CD14-positive monocyte (primary cell): Measurements from ENCODE around the gene GNB3. TPM values are rescaled to one million over a fixed set of nuclear protein-coding genes. Genes with fewer than 3 reads are reported as not detected.
A peak's percentile ranks its signal among the peaks of the same experiment; 100 is the strongest.
"Not testable (repeated sequence)": the region's sequence is repeated elsewhere in the genome, so short reads cannot be mapped to it uniquely, and the experiment has no call there.

Source experiments
- DNase-seq, 3 donors: peaks; one replicate each; pipeline ENCODE4 v3.0.0-alpha.2; 2011 to 2022
- H2AFZ ChIP-seq: 2 replicates; pipeline ENCODE4 v1.6.0; 2012; ENCODE audit warnings: mild to moderate bottlenecking, low read depth, low read length, inconsistent platforms; ENCODE audit not compliant: insufficient read depth, poor library complexity, severe bottlenecking
- H3K27ac ChIP-seq, 2 donors: 1 replicate in 1 of 2; 2 replicates in 1 of 2; pipeline ENCODE4 v1.5.1; 2012 to 2013; ENCODE audit warnings: low read length in 2 of 2, control low read depth in 1 of 2, inconsistent platforms in 1 of 2, low read depth in 1 of 2, mild to moderate bottlenecking in 1 of 2
- H3K27me3 ChIP-seq, 2 donors: one replicate each; pipeline versions ENCODE4 v1.6.0 to v1.6.1; 2011 to 2013; ENCODE audit warnings: low read length in 2 of 2; ENCODE audit not compliant: control insufficient read depth in 2 of 2, insufficient read depth in 2 of 2
- H3K36me3 ChIP-seq, 2 donors: replicated peaks in 1 of 2; 1 replicate in 1 of 2; 2 replicates in 1 of 2; pipeline versions ENCODE4 v1.5.1 to v1.6.1; 2012 to 2013; ENCODE audit warnings: low read length in 2 of 2, control low read depth in 1 of 2, inconsistent platforms in 1 of 2, mild to moderate bottlenecking in 1 of 2; ENCODE audit not compliant: insufficient read depth in 2 of 2, control insufficient read depth in 1 of 2
- H3K4me1 ChIP-seq, 2 donors: 1 replicate in 1 of 2; 2 replicates in 1 of 2; pipeline versions ENCODE4 v1.5.1 to v1.6.1; 2012 to 2013; ENCODE audit warnings: low read length in 2 of 2, control low read depth in 1 of 2, inconsistent platforms in 1 of 2, mild to moderate bottlenecking in 1 of 2, moderate library complexity in 1 of 2; ENCODE audit not compliant: insufficient read depth in 2 of 2, control insufficient read depth in 1 of 2
- H3K4me2 ChIP-seq: replicated peaks from 2 replicates; pipeline ENCODE3; 2012; ENCODE audit warnings: low read length, moderate library complexity, mild to moderate bottlenecking; ENCODE audit not compliant: poor library complexity, severe bottlenecking; ENCODE audit errors: extremely low read depth
- H3K4me3 ChIP-seq, 3 experiments: fragments of 200-600 bp in 1 of 3; sonication (generic) in 1 of 3; replicated peaks in 1 of 3; 1 replicate in 2 of 3; 2 replicates in 1 of 3; pipeline ENCODE4 v1.5.1; 2011 to 2013; ENCODE audit warnings: low read length in 3 of 3, mild to moderate bottlenecking in 3 of 3, control low read depth in 2 of 3, low read depth in 2 of 3, inconsistent platforms in 1 of 3, moderate library complexity in 1 of 3
- H3K79me2 ChIP-seq: 2 replicates; pipeline ENCODE4 v1.6.0; 2012; ENCODE audit warnings: mild to moderate bottlenecking, control low read depth, inconsistent platforms, low read length, moderate library complexity; ENCODE audit not compliant: insufficient read depth
- H3K9ac ChIP-seq: 2 replicates; pipeline ENCODE4 v1.6.0; 2017; ENCODE audit warnings: low read length, mild to moderate bottlenecking; ENCODE audit not compliant: insufficient read depth, poor library complexity, severe bottlenecking
- H3K9me3 ChIP-seq, 2 donors: replicated peaks in 1 of 2; 1 replicate in 1 of 2; 2 replicates in 1 of 2; pipeline versions ENCODE4 v1.5.1 to v1.6.1; 2012 to 2013; ENCODE audit warnings: low read length in 2 of 2, control low read depth in 1 of 2; ENCODE audit not compliant: control insufficient read depth in 1 of 2, insufficient read depth in 1 of 2
- H4K20me1 ChIP-seq: 2 replicates; pipeline ENCODE4 v1.6.0; 2012; ENCODE audit warnings: mild to moderate bottlenecking, low read length, control low read depth, moderate library complexity; ENCODE audit not compliant: insufficient read depth
- H3K27ac Mint-ChIP-seq, 7 donors: one replicate each; pipeline ENCODE4 v1.8.0; 2020; ENCODE audit warnings: mild to moderate bottlenecking in 7 of 7, mixed read lengths in 7 of 7, moderate library complexity in 6 of 7, inconsistent platforms in 2 of 7
- H3K27me3 Mint-ChIP-seq, 3 donors: one replicate each; pipeline ENCODE4 v1.8.0; 2021 to 2022; ENCODE audit warnings: low read depth in 3 of 3, mild to moderate bottlenecking in 3 of 3, mixed read lengths in 3 of 3, moderate library complexity in 3 of 3, inconsistent platforms in 1 of 3
- H3K36me3 Mint-ChIP-seq, 2 donors: one replicate each; pipeline ENCODE4 v1.8.0; 2020; ENCODE audit warnings: mixed read lengths in 2 of 2, inconsistent platforms in 1 of 2, mild to moderate bottlenecking in 1 of 2
- H3K4me1 Mint-ChIP-seq: one replicate; pipeline ENCODE4 v1.8.0; 2020; ENCODE audit warnings: mild to moderate bottlenecking, mixed read lengths
- H3K4me3 Mint-ChIP-seq, 2 donors: one replicate each; pipeline ENCODE4 v1.8.0; 2020; ENCODE audit warnings: mild to moderate bottlenecking in 2 of 2, mixed read lengths in 2 of 2, moderate library complexity in 1 of 2
- H3K9me3 Mint-ChIP-seq, 7 donors: one replicate each; pipeline ENCODE4 v1.8.0; 2020 to 2022; ENCODE audit warnings: mixed read lengths in 7 of 7, mild to moderate bottlenecking in 6 of 7, moderate library complexity in 6 of 7, inconsistent platforms in 2 of 7
- WGBS: methylation state at CpG from one replicate; pipeline ENCODE4 v1.1.5; 2013; ENCODE audit warnings: missing lambda C conversion rate; ENCODE audit not compliant: insufficient coverage; 5-methylcytosine and 5-hydroxymethylcytosine counted together
- intact Hi-C, 2 donors: fragments of 100-400 bp; cut with micrococcal nuclease; formaldehyde crosslinking; loops; one replicate each; pipeline versions ENCODE4 v1.15.0 to v1.15.1; 2023
- polyA plus RNA-seq, 3 donors: library from polyadenylated mRNA; depleted of rRNA in 1 of 3; unstranded in 2 of 3; stranded (reverse) in 1 of 3; fragments of 300-500 nt in 2 of 3; fragments of >200 nt in 1 of 3; fragmentation: Illumina TruSeq in 2 of 3; gene quantifications; 1 replicate in 2 of 3; 2 replicates in 1 of 3; pipeline ENCODE4 v1.2.3, GENCODE V29; 2012 to 2021
- TF ChIP-seq, protein P1 (sequence below): fragments of 200-600 bp; IDR thresholded peaks from one replicate; pipeline ENCODE4 v1.8.0; 2022; ENCODE audit warnings: antibody characterized with exemption, mild to moderate bottlenecking

GNB3 gene
- polyA plus RNA-seq, 3 donors, result 0.31 TPM; not detected in 2

DNA sequence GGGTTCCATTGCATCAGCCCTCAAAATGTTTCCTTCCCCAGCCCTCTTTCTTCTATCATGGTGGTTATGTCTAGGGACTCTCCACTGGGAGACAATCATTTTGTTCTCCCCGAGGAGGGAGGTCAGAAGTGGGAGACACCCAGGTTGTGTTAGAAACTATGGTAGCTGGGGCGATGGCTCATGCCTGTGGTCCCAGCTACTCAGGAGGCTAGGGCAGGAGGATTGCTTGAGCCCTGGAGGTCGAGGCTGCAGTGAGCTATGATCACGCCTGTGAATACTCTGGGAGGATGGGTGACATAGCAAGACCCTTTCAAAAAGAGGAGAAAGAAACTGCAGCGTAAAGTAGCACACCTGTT is 50.9 kb downstream of the GNB3 start:
- Mint-ChIP-seq H3K9me3 (peaks cover 0 to 2% (median 0%) of the 10 kb centered on the region in 7 donors), H3K4me1 (peaks cover 49% of the 10 kb centered on the region), H3K36me3 (peaks cover 0 to 1% of the 10 kb centered on the region in 2 donors), H3K4me3 (peak overlapping the region; percentile 75 to 82), H3K27me3 (peaks cover 0 to 1% (median 0%) of the 10 kb centered on the region in 3 donors), H3K27ac (peak overlapping the region; percentile 83 to 94 (median 90))
- H3K4me2 ChIP-seq, result peak overlapping the region; percentile 82
- peak overlapping the region; percentile 69 for H3K9ac ChIP-seq
- H3K27me3 ChIP-seq, result no peaks in the 10 kb centered on the region
- 86% methylated on average over 1 of the region's 5 CpGs for whole genome bisulfite sequencing
- intact Hi-C loops, result loop anchor here (1.0 to 2.0 kb wide), 2 partner anchors 18 to 19 kb away; partner anchors contain the start of gene SPSB2 (in 2 of the 2)
- H3K36me3 ChIP-seq, result no peaks in the 10 kb centered on the region
- TF ChIP-seq, protein P1, sequence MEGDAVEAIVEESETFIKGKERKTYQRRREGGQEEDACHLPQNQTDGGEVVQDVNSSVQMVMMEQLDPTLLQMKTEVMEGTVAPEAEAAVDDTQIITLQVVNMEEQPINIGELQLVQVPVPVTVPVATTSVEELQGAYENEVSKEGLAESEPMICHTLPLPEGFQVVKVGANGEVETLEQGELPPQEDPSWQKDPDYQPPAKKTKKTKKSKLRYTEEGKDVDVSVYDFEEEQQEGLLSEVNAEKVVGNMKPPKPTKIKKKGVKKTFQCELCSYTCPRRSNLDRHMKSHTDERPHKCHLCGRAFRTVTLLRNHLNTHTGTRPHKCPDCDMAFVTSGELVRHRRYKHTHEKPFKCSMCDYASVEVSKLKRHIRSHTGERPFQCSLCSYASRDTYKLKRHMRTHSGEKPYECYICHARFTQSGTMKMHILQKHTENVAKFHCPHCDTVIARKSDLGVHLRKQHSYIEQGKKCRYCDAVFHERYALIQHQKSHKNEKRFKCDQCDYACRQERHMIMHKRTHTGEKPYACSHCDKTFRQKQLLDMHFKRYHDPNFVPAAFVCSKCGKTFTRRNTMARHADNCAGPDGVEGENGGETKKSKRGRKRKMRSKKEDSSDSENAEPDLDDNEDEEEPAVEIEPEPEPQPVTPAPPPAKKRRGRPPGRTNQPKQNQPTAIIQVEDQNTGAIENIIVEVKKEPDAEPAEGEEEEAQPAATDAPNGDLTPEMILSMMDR, result no peak
- no peak for DNase-seq
- H3K27ac ChIP-seq, result peak overlapping the region; percentile 86 to 88
- peak overlapping the region; percentile 40 to 72 (median 59) for H3K4me3 ChIP-seq
- H4K20me1 ChIP-seq, result no peaks in the 10 kb centered on the region
- peak overlapping the region; percentile 87 for H2AFZ ChIP-seq
- peaks cover 4% of the 10 kb centered on the region for H3K79me2 ChIP-seq
- H3K4me1 ChIP-seq, result peaks cover 50 to 58% of the 10 kb centered on the region in 2 donors
- H3K9me3 ChIP-seq, result no peaks in the 10 kb centered on the region

DNA sequence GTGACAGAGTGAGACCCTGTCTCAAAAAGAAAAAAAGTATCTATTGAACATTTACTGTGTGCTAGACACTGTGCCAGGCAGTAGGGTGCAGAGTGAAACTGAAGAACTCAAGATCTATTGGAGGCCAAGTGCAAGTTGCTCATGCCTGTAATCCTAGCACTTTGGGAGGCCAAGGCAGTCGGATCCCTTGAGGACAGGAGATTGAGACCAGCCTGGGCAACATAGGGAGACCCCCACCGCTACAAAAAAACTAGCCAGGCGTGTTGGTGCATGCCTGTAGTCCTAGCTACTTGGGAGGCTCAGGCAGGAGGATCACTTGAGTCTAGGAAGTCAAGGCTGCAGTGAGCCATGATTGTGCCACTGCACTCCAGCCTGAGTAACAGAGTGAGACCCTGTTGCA is 52.0 kb downstream of the GNB3 start:
- H3K4me1 Mint-ChIP-seq, result peaks cover 42% of the 10 kb centered on the region
- H3K4me3 ChIP-seq, DNase-seq, H3K36me3 Mint-ChIP-seq, H3K27me3 ChIP-seq, H3K79me2 ChIP-seq, H3K9me3 ChIP-seq, H4K20me1 ChIP-seq, H3K4me3 Mint-ChIP-seq, H3K27ac Mint-ChIP-seq, H3K9me3 Mint-ChIP-seq, H3K27ac ChIP-seq, H3K9ac ChIP-seq, H2AFZ ChIP-seq, H3K36me3 ChIP-seq, H3K4me2 ChIP-seq, H3K27me3 Mint-ChIP-seq, intact Hi-C loops: not testable (repeated sequence)
- 95% methylated on average over 3 of the region's 3 CpGs for WGBS
- H3K4me1 ChIP-seq, result peaks cover 40 to 48% of the 10 kb centered on the region in 2 donors
